ENCODE measurements around the gene POU2F1.

Gene POU2F1

GRCh38 chr1:167364826-167365225 lies 144.1 kb downstream of the POU2F1 start:
- H3K4me3 ChIP-seq (ENCODE audit: control insufficient read depth, low read depth, low read length), result no peak overlapping the region
- no peak for DNase-seq (ENCODE audit: low read depth)
- no peak for TF ChIP-seq CTCF (conservative IDR thresholded peaks at IDR 0.05; ENCODE audit: control insufficient read depth, insufficient read depth, low read depth, low read length)

DNA sequence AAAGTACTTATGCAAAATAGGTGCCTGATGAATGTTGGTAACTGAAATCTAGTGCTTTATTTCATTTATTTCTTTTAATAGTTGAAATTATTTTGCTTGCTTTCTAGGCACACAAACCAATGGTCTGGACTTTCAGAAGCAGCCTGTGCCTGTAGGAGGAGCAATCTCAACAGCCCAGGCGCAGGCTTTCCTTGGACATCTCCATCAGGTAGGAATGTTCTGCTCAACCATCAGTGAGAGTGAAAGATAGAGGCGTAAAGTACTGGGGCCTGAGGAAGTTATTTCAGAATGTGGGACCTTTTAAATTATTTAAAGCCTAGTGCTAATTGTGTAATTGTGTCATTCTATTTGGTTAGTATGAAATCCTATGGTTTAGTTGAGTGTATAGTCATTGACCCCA lies 144.7 kb downstream of the POU2F1 start:
- no peak overlapping the region for H3K4me3 ChIP-seq (ENCODE audit: control insufficient read depth, low read depth, low read length)
- no peak for DNase-seq (ENCODE audit: low read depth)
- TF ChIP-seq CTCF (conservative IDR thresholded peaks at IDR 0.05; ENCODE audit: control insufficient read depth, insufficient read depth, low read depth, low read length), result no peak

- no peak overlapping the region for H3K4me3 ChIP-seq (ENCODE audit: control insufficient read depth, low read depth, low read length)
- no peak for TF ChIP-seq CTCF (conservative IDR thresholded peaks at IDR 0.05; ENCODE audit: control insufficient read depth, insufficient read depth, low read depth, low read length)
- DNase-seq (ENCODE audit: low read depth), result no peak
Observed at GRCh38 chr1:167367705-167368104, 147.0 kb downstream of the POU2F1 start.

DNA sequence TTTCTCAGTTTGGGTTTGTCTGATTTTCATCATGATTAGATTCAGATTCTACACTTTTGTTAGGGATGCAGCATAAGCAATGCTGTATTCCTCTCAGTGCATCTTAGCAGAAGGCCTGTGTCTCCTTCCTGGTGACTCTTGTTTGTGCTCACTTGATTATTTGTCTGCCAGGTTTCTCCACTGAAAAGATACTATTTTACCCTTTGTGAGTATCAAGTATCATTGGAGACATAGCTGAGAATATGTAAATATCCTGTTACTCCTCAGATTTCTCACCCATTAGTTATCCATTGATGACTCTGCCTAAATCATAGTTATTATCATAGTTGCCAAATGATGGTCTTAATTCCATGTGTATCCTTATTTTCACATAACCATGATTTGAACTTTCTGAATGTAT lies 148.5 kb downstream of the POU2F1 start:
- no peak overlapping the region for H3K4me3 ChIP-seq (ENCODE audit: control insufficient read depth, low read depth, low read length)
- DNase-seq (ENCODE audit: low read depth), result no peak
- TF ChIP-seq CTCF (conservative IDR thresholded peaks at IDR 0.05; ENCODE audit: control insufficient read depth, insufficient read depth, low read depth, low read length), result no peak

GRCh38 chr1:167369933-167370332 lies 149.2 kb downstream of the POU2F1 start:
- no peak for DNase-seq (ENCODE audit: low read depth)
- no peak overlapping the region for H3K4me3 ChIP-seq (ENCODE audit: control insufficient read depth, low read depth, low read length)
- no peak for TF ChIP-seq CTCF (conservative IDR thresholded peaks at IDR 0.05; ENCODE audit: control insufficient read depth, insufficient read depth, low read depth, low read length)

DNA sequence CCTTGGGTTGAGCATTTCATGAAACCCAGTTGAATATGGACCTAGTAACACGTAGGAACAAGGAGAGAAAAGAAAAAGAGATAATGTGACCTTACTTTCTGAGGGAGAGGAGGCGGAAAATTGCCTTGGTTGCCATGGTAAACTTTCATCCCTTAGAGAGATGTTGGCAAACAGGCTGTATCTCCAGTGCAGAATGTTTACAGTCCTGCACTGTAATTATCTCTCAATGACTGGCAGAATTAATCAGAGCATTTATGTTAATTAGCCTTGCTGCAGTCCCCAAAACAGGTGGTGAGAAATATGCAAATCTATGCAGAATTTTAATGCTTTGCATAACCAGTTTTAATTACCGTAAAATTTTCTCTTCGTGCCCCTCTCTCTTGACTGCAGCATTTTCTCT lies 150.3 kb downstream of the POU2F1 start:
- no peak for TF ChIP-seq CTCF (conservative IDR thresholded peaks at IDR 0.05; ENCODE audit: control insufficient read depth, insufficient read depth, low read depth, low read length)
- DNase-seq (ENCODE audit: low read depth), result no peak
- no peak overlapping the region for H3K4me3 ChIP-seq (ENCODE audit: control insufficient read depth, low read depth, low read length)

DNA sequence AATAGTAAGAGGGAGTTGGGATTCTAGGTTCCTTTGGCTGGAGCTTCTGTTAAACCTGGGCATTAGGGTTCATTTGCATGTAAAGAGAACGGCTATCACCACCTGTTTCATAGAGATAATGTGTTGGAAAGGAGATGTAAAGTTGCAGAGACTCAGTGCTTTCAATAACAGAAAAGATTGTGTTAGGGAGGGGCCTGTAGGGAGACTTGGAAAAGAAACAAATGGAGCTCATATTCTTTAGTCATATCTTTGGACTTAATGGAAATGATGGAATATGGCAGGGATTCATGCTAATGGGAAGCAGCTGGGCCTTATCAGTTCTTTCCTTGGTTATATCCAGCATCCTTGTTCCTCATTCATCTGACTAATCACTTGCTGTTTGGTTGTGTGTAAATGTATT lies 152.7 kb downstream of the POU2F1 start:
- TF ChIP-seq CTCF (conservative IDR thresholded peaks at IDR 0.05; ENCODE audit: control insufficient read depth, insufficient read depth, low read depth, low read length), result no peak
- no peak overlapping the region for H3K4me3 ChIP-seq (ENCODE audit: control insufficient read depth, low read depth, low read length)
- peak; percentile 69 for DNase-seq (ENCODE audit: low read depth)
